HG03469 (cell line): ENCODE results near the gene S1PR4.
"Not testable (repeated sequence)": the region's sequence is repeated elsewhere in the genome, so short reads cannot be mapped to it uniquely, and the experiment has no call there.

ENCODE experiments used
- ATAC-seq: cut with Tn5 transposase; IDR thresholded peaks from one replicate; pipeline ENCODE4 v1.9.1; 2021; ENCODE audit warnings: mild to moderate bottlenecking, moderate library complexity, moderate number of reproducible peaks; ENCODE audit not compliant: unreplicated experiment

S1PR4 gene

DNA sequence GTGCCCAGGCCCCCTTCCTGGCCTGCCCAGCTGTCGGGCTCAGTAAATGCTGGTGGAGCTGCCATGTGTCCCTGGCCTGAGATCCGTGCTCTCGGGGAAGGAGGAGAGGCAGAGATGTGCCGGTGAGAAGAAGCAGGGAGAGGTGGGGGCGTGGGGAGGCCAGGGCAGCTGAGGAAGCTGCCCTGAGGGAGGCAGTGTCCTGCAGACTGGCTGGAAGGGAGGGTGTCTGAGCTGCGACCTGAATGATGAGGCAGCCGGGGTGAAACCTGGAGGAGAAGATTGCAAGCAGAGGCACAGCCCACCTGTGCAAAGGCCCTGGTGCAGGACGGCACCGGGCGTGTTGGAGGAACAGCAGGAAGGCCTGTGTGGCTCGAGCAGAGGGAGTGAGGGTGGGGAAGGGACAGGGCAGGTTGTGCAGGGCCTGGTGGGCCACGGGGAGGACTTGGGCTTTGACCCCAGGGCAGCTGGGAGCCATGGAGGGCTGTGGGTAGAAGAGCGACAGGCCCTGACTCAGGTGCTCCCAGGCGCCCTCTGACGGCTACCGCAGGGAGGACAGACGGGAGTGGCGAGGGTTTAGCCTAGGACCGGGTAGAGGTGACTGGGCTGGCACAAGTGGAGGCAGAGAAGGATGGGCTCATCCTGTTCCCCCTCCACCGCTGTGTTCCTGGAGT lies 31.9 kb downstream of the S1PR4 start:
- ATAC-seq: no peak

GRCh38 chr19:3211191-3211590 lies 32.6 kb downstream of the S1PR4 start:
- no peak for ATAC-seq

- no peak for ATAC-seq
Observed at GRCh38 chr19:3213159-3213558, 34.6 kb downstream of the S1PR4 start.

- ATAC-seq: no peak
Observed at GRCh38 chr19:3216874-3217273, 38.3 kb downstream of the S1PR4 start.

GRCh38 chr19:3220576-3220975 lies 42.0 kb downstream of the S1PR4 start:
- no peak for ATAC-seq

GRCh38 chr19:3221576-3221975 lies 43.0 kb downstream of the S1PR4 start:
- ATAC-seq: not testable (repeated sequence)

- no peak for ATAC-seq
Observed at GRCh38 chr19:3222709-3223108, 44.1 kb downstream of the S1PR4 start.

- ATAC-seq: no peak
Observed at GRCh38 chr19:3224346-3225168, 46.0 kb downstream of the S1PR4 start, which contains the start of gene CELF5. Gene CELF5 (plus strand): TSS chr19:3224661. CDS start chr19:3224740, 79 bp downstream.

- no peak for ATAC-seq
Observed at GRCh38 chr19:3225169-3225485, 46.6 kb downstream of the S1PR4 start.

DNA sequence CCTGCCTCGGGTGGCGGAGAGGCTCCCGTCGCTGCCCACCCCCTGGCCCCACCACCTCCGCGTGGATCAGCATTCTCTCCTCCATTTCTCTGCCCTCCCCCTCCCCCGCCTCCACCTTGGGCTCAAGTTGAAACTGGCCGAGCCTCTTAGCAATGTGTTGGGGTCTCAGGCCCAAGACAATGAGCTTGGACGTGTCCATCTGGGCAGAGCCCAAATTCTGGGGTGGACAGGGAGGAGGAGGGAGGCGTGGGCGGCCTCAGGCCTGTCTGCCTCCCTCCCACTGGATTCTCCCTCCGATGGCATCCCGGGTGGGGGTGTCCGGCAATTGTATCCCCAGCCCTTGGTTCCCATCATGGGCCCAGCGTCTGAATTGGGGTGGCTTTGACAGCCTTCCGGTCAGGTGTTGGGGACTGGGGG lies 47.1 kb downstream of the S1PR4 start:
- ATAC-seq: no peak

DNA sequence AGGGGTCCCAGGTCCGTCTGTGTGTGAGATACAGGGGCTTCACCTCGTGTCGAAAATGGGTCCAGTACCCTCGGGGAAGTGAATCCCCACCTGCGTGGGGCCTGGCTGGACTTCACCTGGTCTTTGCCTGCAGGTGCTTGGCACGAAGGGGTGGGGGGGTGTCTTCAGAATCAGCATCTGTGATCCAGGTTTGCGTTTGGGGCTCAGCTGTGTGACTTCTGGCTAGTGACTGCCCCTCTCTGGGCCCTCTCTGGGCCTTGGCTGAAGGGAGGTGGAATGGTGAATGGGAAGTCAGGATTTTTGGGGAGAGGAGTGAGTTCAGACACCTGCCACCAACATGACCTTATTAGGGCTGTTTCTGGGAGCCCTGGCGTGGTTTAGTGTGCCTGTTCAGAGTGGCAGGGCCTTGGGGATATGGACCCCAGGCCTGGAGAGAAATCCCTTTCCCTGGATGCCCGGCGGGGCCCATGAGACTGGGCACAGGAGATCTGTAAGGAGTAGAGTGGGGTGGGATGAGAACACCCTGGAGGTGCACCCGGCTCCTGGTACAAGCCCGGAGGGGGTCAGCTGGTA lies 48.6 kb downstream of the S1PR4 start:
- ATAC-seq: no peak

- ATAC-seq: no peak
Observed at GRCh38 chr19:3229346-3229743, 50.8 kb downstream of the S1PR4 start.
